NCI-H82 (cell line): ENCODE results near the gene CTDP1.

Experiments used
- DNase-seq: peaks from one replicate; lab custom pipeline; 2025; lab: John Stamatoyannopoulos, UW

CTDP1 gene

DNA sequence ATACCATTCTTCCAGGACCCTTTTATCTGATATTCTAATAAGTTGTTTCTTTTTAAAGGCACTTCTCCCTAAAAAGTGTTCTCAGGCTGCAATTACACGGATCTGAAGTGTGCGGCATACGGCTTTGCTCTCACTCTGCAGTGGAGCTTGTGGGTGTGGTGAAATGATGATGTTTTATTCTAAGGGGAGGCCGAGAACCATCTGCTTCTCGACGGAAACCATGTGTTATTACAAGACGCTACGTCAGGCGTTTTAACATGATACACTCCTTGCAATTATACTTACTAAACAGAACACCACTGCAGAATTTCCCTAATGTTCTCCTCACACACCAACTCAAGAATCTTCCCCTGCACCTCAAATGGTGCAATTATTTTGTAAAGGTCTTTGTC, 34.9 kb upstream of the CTDP1 start:
- DNase-seq: no peak

DNA sequence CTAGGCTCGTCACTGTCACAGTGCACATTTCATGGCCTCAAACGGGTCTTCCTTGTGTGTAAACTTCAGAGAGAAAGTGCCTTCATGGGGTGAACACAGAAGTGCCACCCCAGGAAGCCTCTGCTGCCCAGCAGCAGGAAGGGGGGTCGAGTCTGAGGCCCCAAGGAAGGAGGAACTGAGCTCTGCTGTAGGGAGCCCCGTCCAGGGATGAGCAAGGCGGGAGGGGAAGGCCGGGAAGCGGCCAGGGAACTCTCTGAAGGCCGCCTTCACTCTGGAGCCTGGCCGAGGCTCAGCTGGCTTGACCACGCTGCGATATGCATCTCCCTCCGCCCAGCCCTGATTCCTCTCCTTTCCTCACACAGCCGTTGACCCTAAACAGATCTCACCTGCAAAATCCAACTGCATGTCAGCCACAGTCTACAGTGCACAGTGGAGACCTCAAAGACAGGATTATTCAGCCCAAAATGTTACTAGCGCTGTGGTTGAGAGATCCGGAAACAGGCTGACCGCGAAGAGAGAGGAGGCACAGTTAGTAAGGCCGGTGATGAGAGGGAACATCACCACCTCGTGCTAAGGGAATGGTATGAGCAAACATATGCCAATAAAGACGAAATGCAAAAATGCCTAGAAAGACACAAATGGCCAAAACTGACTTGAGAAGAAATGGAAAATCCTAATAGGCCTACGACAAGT, 34.2 kb upstream of the CTDP1 start:
- DNase-seq: no peak

DNA sequence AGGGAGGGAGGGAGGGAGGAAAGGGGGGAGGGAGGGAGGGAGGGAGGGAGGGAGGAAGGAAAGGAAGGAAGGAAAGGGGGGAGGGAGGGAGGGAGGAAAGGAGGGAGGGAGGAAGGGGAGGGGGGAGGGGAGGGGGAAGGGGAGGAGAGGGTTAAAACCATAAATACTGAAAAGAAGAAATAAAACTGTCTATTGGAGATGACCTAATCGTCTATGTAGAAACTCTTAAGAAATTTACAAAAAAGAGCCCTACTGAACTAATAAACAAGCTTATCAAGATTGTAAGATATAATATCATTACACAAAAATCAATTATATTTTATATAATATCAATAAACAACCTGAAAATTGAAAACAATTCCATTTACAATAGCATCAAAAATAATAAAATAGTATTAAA, 32.3 kb upstream of the CTDP1 start:
- no peak for DNase-seq

DNA sequence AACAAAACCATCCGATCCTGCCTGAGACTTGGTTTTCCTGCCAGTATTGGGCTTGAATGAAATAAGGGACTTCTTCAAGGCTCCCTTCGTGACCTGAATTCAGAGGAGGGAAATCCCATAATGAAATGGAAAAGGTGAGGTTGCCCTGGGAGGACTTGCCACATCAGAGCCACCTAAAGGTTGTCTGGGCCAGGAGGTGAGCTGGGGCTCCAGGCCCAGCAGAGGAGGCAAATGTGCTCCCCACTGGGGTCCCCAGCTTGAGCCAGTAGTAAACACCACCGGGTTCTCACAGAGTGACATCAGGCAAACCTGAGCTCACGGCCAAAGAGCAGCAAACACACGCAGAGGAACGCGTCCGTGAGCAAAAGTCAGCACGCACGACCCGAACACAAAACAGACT, 28.6 kb upstream of the CTDP1 start:
- no peak for DNase-seq

DNA sequence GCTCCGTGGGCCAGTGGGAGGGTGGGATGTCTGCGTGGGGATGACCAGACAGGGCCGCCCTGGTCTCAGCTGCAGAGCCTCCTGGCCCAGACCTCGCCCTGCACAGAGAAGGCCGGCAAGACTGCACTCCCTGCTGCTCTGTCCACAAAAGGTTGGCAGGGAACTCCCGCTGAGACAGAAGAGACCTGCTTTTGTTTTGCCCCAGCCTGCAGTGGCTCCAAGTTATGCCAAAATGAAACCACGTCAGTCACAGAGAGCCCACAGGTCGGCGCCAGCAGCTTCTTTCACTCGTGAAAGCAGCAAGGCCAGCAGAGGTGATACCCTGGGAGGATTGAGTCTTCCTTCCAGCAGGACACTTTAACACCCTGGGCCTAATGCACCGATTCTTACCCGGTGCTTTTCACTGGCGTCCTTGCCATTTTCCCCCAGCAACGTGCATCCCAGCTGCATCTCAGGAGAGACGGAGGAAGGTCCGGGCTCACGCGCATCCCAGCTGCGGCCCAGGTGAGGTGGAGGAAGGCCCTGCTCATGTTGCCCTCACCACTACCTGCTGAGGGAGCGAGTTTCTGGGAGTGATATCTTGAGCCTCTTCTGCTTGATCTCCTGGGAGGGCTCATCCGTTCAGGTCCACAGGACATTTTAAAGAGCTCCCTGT, 22.1 kb upstream of the CTDP1 start:
- DNase-seq: no peak

DNA sequence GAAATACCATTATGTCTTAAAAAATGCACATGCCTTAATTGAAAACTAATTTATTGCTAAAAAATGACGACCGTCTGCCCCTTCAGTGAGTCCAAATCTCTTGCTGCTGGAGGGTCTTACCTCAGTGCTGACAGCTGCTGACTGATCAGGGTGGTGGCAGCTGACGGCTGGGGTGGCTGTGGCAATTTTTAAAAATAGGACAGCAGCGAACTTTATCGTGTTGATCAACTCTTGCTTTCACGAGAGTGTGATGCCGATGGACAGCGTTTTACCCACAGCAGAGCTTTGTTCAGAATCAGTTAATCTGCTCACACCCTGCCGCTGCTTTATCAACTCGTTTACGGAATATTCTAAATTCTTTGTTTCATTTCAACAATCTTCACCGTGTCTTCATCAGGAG, 21.2 kb upstream of the CTDP1 start:
- DNase-seq: no peak

DNA sequence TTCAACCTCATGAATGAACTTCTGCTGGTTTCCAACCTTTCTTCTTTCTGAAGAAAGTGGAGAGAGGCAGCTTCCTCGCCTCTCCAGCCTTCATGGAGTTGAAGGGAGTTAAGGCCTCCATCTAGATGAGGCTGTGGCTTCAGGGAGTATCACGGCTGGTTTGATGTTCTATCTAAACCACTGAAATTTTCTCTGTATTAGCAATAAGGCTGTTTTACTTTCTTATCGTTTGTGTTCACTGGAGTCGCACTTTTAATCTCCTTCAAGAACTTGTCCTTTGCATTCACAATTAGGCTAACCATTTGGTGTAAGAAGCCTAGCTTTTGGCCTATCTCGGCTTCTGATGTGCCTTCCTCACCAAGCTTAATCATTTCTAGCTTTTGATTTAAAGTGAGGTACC, 19.9 kb upstream of the CTDP1 start:
- DNase-seq: no peak

DNA sequence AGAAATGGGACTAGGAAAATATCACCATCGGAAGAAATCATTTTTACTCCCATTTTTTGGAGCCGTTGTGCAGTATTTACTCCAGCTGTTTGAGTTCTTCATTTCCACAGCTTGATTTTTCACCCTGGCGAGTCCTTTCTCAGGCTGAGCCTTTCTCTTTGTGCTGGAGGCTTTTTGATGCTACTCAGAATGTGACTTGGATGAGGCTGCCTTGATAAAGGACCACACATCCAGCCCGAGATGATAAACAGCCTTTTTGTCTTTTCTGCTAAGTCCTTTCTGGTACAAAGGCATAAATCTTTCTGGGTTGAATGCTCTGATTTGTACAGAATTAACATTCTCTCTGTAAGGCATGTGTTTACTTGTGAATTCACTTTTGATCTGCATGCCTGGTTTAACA, 17.6 kb upstream of the CTDP1 start:
- DNase-seq: no peak

DNA sequence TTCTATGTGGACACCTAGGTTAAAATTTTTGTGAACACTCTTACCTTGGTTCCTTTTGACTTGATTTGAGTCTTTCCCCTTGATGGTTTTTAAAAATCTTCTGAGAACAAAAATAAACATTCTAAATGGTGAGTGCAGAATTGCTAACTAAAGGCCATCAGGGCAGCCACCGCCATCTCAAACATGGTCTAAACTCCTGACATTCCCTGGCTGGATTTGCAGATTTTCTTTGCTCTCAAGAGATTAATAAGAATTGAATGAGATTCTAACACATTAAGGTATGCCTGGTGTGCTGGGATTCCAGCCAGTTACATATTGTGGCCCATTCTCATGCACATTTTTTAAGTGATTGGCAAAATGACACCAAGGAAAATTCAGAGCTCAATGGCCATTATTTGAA, 17.2 kb upstream of the CTDP1 start:
- no peak for DNase-seq

DNA sequence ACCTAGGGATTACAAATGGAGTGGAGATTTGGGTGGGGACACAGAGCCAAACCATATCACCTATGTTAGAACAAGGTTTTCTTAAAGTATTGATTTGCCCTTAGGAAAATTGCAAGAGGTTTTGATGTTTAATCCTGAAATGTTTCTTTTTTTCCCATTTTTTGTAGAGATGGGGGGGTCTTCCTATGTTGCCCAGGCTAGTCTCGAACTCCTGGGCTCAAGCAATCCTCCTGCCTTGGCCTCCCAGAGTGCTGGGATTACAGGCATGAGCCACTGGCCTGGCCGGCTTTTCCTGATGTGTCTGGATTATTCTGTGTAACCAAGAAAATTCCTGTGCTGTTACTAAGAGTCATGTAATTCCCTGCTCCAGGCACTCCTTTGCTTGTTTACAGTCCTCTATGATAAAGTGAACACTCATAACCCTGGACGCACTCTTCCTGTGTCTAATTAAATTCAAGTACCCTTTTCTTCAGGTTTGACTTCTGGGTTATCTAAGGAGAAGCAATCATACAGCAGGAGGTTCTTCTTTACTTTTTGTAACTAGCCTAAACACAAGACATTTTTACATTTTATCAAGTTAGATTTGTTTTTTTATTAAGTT, 15.0 kb upstream of the CTDP1 start:
- DNase-seq: no peak

DNA sequence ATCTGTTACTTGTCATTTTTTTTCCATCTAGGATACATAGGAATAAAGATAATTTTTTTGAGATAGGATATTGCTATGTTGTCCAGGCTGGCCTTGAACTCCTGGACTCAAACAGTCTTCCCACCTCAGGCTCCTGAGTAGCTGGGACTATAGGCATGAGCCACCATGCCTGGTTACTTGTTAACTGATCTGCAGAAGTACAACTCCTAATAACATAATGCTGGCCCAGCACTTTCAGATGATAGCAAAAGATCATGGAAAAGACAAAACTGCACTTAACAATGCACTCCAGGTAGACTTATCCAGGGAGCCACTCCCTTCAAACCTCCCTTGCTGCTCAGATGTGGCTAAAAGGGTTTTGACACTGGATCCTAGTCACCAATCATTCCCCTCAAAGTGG, 11.4 kb upstream of the CTDP1 start:
- no peak for DNase-seq

DNA sequence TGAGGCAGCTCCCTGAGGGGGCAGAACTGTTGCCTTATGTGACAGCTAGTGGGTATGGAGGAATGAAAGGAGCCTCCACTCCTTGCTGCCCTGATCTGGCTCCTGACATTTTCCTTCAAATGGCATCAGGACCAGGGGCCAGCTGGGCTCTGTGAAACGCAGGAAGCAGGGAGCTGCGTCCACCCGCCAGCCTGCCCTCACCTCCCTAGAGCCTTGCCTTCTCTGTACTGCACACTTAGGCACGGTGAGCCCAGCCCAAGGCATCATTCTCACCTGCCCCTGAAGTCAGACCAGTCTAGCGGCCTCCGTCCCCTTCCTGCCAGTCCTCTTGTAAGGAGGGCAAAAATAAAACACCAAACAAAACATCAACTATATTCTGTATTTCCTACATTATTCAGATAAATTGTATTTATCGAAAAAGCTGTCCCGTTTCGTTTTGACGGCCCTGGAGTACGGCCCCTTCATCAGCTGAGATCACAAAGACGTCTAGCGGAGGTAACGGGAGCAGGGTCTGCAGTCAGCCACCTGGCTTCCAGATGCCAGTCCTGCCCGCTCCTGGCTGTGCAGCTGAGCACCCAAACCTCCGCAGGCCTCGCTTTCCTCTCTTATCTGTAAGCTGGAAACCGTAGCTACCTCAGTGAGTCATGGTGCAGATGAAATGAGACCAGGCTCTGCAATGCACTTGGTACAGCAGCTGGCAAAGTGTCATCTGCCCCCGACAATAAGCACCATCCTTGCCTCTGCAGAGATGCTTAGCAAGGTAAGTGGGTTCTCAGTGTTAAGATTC, 6.9 kb upstream of the CTDP1 start:
- DNase-seq: no peak

DNA sequence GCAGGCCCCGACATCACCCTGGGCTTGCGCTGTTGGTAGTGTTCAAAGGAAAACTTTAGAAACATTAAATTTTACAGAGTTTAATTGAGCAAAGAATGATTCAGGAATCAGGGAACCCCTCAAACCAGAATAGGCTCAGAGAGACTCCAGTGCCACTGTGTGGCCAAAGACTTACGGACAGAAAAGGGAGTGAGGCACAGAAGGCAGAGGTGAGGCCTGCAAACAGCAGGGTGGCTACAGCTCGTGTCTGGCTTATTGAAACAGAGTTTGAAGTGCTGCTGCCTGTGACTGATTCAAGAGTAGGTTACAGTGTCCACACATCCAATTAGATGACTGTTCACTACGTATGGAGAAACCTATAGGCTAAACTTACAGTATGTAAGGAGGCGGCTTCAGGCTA, 2.4 kb upstream of the CTDP1 start:
- no peak for DNase-seq

DNA sequence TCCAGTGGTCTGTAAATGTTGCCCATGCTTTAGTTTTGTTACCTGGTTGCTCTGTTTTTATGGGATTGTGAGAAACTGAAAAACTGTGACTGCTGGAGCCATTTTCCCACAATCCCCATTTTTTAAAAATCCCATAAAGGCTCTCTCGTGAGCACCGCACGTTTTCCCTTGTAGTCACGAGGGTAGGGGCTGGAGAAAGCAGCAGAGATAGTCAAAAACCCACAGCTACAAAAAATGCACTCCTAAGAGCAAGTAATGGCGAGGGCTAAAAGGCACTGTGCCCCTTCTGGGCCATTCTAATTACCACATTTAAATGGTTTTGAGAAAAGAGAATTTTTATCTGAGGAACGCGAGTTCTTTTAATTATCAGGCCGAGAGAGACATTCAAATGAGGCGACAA, 1.8 kb upstream of the CTDP1 start:
- no peak for DNase-seq

DNA sequence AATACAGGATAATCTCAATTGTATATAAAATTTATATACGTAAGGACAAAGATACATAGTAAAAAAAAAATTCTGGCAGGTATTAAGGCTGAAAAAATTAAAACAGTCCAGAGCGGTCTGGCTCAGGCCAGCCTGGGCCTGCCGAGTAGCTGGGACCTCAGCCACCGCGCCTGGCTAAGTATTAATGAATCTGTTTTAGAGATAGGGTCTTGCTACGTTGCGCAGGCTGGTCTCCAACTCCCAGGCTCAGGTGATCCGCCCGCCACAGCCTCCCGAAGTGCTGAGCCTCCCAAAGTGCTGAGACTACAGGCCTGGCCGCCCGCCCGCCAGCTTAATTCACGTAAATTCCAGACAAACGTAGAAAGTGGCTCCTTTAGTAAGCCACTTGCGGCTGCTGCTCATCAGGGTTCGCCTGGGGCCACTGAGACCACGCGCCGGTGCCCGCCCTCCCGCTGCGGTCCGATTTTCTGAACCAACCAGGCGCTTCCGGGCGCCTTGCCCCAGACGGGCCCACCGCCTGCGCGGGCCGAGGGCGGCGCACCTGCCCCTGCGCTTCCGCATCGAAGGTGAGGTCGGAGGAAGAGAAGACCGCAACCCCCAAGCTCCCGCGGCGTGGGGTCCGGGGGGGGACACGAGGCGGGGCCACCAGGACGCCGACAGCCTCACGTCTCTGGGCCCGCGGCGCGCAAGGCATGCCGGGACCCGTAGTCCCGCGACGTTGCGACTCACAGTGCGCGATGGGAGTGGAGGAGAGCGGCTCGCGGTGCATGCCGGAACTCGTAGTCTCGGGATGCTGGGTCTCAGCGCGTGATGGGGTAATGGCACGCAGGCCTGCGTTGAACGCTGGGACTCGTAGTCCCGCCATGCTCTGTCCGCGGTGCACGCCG, 695 bp upstream of the CTDP1 start:
- DNase-seq: peak; percentile 99

DNA sequence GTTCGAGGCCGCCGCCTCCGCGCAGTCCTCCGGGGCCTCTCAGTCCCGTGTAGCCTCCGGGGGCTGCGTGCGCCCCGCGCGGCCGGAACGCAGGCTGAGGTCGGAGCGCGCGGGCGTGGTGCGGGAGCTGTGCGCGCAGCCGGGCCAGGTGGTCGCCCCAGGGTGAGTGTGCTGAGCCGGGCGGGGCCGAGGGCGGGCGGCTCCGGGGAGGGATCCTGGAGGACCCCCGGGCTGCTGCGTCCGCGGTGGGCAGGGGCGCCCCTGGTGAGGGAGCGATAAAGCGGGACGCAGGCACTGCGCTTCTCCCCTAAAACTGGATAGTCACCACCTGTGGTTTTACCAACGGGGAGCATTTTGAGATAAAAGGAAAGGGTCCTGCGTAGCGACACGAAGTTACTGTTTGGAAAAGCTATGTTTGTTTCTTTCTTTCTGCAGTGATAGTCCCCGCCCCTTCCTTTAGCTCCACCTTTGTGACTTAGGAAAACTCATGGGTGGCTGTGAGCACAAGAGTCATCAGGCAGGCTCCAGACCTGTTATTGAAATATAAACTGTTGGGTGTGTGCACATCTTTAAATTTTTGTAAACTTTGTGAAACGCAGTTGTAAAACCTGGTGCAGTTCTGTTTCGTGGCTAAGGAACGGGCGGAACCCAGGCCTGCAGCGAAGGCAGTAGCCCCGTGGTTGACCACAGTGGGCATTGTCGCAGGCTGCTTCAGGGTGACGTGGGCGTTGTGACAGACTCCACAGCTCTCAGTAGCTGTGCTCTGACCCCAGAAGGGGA, 687 bp downstream of the CTDP1 start:
- peak; percentile 28 for DNase-seq

DNA sequence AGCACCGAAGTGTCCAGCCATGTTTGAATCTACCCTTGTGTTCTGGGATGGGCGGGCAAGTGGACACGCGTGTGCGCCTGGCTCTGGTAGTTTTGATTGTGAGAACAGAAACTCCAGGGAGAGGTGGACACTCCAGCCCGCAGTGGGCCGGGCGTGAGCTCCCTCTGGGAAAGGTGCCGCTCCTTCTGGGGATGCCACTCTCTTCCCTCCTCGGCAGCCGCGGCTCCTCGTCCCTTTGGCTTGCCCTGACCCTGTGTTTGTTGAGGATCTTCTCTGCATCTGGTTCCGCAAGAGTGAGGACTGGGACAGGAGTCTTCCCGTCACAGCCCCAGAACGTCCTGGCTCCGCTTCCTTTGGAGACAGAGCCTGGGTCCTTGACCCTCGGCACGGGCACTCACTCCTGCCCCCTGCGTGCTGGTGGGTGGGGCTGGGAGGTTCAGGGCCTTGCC, 1.3 kb downstream of the CTDP1 start:
- DNase-seq: no peak

DNA sequence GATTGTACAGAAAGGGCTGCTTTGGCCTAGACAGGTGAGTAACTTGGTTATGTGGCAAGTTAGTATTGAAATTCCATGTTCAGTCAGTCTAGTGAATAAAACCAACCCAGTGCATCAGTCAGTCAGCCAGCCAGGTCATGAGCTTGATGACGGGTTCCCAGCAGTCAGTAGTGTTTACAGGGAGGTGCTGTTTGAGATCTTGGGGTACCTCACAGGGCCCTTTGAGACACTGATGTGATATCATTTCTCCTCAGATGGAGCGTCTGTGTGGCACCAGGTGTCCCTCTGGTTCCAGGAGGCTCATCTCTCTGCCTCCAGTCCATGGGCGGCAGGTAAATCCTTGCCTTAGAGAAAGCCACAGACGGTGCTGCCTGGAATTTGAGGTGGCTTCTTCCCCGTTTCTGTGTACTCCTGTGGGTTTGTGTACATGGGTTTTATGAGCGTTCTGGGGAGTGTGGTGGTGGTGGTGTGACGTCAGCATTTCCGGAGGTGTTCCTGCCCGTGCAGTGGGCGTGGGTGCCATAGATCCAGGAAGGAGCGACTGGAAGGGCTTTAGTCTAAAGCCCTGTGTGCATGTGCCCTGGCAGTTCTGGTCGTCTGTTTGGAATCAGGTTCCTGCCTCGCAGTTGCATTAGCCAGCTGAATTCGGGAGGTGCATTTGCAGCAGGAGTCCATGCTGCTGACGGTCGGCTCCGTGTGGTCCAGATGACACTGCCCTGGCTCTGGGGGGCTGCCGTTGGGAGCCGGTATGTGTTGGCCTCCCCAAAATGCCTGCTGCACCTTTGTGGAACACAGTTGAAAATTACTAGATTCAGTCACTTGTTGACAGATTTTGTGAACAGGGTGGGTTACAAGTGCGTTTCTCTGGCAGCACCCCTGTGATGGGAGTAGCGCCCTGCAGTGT, 2.1 kb downstream of the CTDP1 start:
- DNase-seq: no peak

DNA sequence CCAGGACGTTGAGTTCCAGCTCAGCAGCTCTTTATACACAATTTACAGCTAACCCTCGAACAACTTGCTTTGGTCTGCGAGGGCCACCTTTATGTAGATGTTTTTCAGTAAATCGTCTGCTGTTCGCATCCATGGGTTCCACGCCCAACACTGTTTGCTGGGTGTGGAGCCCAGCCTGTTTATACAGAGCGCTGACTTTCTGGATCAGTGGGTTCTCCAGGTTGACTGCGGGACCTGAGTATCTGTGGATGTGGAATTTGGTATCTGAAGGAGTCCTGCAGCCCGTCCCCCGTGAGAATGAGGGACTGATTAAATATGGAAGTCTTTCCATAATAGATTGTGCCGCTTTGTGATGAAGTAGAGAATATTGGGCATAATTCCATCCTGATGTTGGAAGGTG, 2.9 kb downstream of the CTDP1 start:
- DNase-seq: no peak
